Stomach (tissue), 4 donors: ENCODE data around the gene ARHGAP26.

Experiments
- EP300 ChIP-seq: sonication (generic); formaldehyde crosslinking; IDR thresholded peaks from one replicate; pipeline ENCODE4 v1.6.1; 2017; ENCODE audit warnings: antibody characterized with exemption
- POLR2A ChIP-seq, 4 donors: fragments of 450-650 bp; IDR thresholded peaks; one replicate each; pipeline ENCODE4 v1.6.1; 2016; ENCODE audit warnings: antibody characterized with exemption in 4 of 4, control low read depth in 2 of 4, mild to moderate bottlenecking in 1 of 4, moderate library complexity in 1 of 4
- TF ChIP-seq, protein P1 (sequence below), 7 experiments: fragments of 450-650 bp in 4 of 7; fragments of 200-600 bp in 3 of 7; sonication (generic) in 3 of 7; IDR thresholded peaks; one replicate each; pipeline ENCODE4 v1.5.1; 2016 to 2019; ENCODE audit warnings: antibody characterized with exemption in 7 of 7, control low read depth in 2 of 7, mild to moderate bottlenecking in 1 of 7

DNA sequence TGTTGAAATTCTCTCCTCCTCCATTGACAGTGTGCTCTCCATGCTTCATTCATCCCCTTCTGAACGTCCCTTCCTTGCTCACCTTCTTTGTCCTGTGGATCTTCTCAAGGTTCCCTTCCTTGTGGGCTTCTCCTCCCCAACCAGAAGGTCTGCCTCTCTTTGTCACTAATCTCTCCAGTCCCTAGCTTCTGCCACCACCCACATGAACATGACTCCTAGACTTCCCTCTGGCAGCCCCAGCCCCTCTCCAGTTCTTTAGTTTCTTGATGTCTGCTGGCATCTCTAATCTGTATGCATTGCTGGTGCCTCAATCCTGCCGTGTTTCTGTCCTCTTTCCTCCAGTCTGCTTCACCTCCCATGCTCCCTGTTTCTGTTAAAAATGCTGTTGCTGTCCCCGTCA is 79.3 kb downstream of the ARHGAP26 start:
- TF ChIP-seq POLR2A (IDR thresholded peaks at IDR 0.05), result no peak
- TF ChIP-seq, protein P1, sequence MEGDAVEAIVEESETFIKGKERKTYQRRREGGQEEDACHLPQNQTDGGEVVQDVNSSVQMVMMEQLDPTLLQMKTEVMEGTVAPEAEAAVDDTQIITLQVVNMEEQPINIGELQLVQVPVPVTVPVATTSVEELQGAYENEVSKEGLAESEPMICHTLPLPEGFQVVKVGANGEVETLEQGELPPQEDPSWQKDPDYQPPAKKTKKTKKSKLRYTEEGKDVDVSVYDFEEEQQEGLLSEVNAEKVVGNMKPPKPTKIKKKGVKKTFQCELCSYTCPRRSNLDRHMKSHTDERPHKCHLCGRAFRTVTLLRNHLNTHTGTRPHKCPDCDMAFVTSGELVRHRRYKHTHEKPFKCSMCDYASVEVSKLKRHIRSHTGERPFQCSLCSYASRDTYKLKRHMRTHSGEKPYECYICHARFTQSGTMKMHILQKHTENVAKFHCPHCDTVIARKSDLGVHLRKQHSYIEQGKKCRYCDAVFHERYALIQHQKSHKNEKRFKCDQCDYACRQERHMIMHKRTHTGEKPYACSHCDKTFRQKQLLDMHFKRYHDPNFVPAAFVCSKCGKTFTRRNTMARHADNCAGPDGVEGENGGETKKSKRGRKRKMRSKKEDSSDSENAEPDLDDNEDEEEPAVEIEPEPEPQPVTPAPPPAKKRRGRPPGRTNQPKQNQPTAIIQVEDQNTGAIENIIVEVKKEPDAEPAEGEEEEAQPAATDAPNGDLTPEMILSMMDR (IDR thresholded peaks at IDR 0.05), result no peak
- no peak for TF ChIP-seq EP300
